Smooth muscle cell (in vitro differentiated cells): Measurements from ENCODE around the gene HNRNPL. TPM values are rescaled to one million over a fixed set of nuclear protein-coding genes. Genes with fewer than 3 reads are reported as not detected.

ENCODE experiments used
- DNase-seq: peaks from one replicate; lab custom pipeline; 2025; ENCODE audit not compliant: unreplicated experiment; lab: John Stamatoyannopoulos, UW
- H2AFZ ChIP-seq: fragments of 200-600 bp; sonication (generic); 2 replicates; pipeline ENCODE4 v1.6.0; 2016; ENCODE audit warnings: antibody characterized with exemption, low read depth, mild to moderate bottlenecking
- H3F3A ChIP-seq: fragments of 200-600 bp; sonication (generic); 2 replicates; pipeline ENCODE4 v1.6.0; 2017; ENCODE audit warnings: antibody characterized with exemption, low read depth
- H3K27ac ChIP-seq: fragments of 200-600 bp; sonication (generic); 2 replicates; pipeline ENCODE4 v1.5.1; 2016; ENCODE audit warnings: low read depth, mild to moderate bottlenecking
- H3K27me3 ChIP-seq: fragments of 200-600 bp; sonication (generic); 2 replicates; pipeline ENCODE4 v1.6.1; 2016; ENCODE audit warnings: low read depth, mild to moderate bottlenecking
- H3K36me3 ChIP-seq: fragments of 200-600 bp; sonication (generic); 2 replicates; pipeline ENCODE4 v1.5.1; 2016; ENCODE audit warnings: low read depth
- H3K4me1 ChIP-seq: fragments of 200-600 bp; sonication (generic); 2 replicates; pipeline ENCODE4 v1.5.1; 2016; ENCODE audit warnings: low read depth
- H3K4me2 ChIP-seq: fragments of 200-600 bp; sonication (generic); 2 replicates; pipeline ENCODE4 v1.6.0; 2016; ENCODE audit warnings: mild to moderate bottlenecking
- H3K4me3 ChIP-seq: fragments of 200-600 bp; sonication (generic); 2 replicates; pipeline ENCODE4 v1.5.1; 2016; ENCODE audit warnings: mild to moderate bottlenecking
- H3K79me2 ChIP-seq: fragments of 200-600 bp; sonication (generic); 2 replicates; pipeline ENCODE4 v1.6.0; 2016; ENCODE audit warnings: low read depth, mild to moderate bottlenecking
- H3K9ac ChIP-seq: fragments of 200-600 bp; sonication (generic); 2 replicates; pipeline ENCODE4 v1.6.0; 2016; ENCODE audit warnings: low read depth
- H3K9me3 ChIP-seq: fragments of 200-600 bp; sonication (generic); replicated peaks from 2 replicates; pipeline ENCODE4 v1.5.1; 2016; ENCODE audit warnings: low read depth
- H4K20me1 ChIP-seq: fragments of 200-600 bp; sonication (generic); 2 replicates; pipeline ENCODE4 v1.6.0; 2016; ENCODE audit warnings: low read depth
- CTCF ChIP-seq: fragments of 200-600 bp; sonication (generic); IDR thresholded peaks from 2 replicates; pipeline ENCODE4 v1.5.1; 2017; ENCODE audit warnings: borderline replicate concordance, mild to moderate bottlenecking, antibody characterized with exemption; ENCODE audit not compliant: insufficient read depth, poor library complexity, severe bottlenecking
- WGBS: methylation state at CpG from one replicate; pipeline ENCODE4 v1.1.7; 2016; ENCODE audit warnings: low lambda C conversion rate; 5-methylcytosine and 5-hydroxymethylcytosine counted together
- polyA plus RNA-seq: library from polyadenylated mRNA; unstranded; fragments of >200 nt; fragmentation: Nextera tagmentation; extraction: Ambion mirVana; gene quantifications from 2 replicates; pipeline ENCODE4 v1.2.1, GENCODE V29; 2016
- total RNA-seq: library from RNA; depleted of rRNA; stranded (reverse); fragments of >200 nt; gene quantifications from 2 replicates; pipeline ENCODE4 v1.2.3, GENCODE V29; 2014

HNRNPL gene
- total and polyA plus RNA-seq, 2 experiments from 2014 or later, result 158 to 174 TPM

GRCh38 chr19:38806371-38806770, 43.4 kb downstream of the HNRNPL start:
- Histone ChIP-seq H3K36me3 (no peaks in the 10 kb centered on the region), H3K27me3 (no peaks in the 10 kb centered on the region), H4K20me1 (no peaks in the 10 kb centered on the region), H2AFZ (no peak overlapping the region), H3K9me3 (no peaks in the 10 kb centered on the region), H3K79me2 (no peaks in the 10 kb centered on the region), H3K4me2 (no peak overlapping the region), H3K27ac (no peak overlapping the region), H3K9ac (no peak overlapping the region), H3K4me1 (no peaks in the 10 kb centered on the region), H3K4me3 (no peak overlapping the region), H3F3A (no peaks in the 10 kb centered on the region)
- TF ChIP-seq CTCF, result no peak
- DNase-seq, result no peak
- WGBS, result 98% methylated on average over 6 of the region's 6 CpGs

GRCh38 chr19:38805180-38805579, 44.6 kb downstream of the HNRNPL start:
- H3K27ac ChIP-seq, result no peak overlapping the region
- TF ChIP-seq CTCF, result no peak
- no peaks in the 10 kb centered on the region for H3F3A ChIP-seq
- H3K4me1 ChIP-seq, result no peaks in the 10 kb centered on the region
- H3K4me2 ChIP-seq, result no peak overlapping the region
- H4K20me1 ChIP-seq, result no peaks in the 10 kb centered on the region
- no peak overlapping the region for H2AFZ ChIP-seq
- no peak overlapping the region for H3K9ac ChIP-seq
- no peaks in the 10 kb centered on the region for H3K79me2 ChIP-seq
- DNase-seq, result no peak
- 74% methylated on average over 1 of the region's 1 CpG for WGBS
- H3K4me3 ChIP-seq, result no peak overlapping the region
- H3K36me3 ChIP-seq, result no peaks in the 10 kb centered on the region
- H3K27me3 ChIP-seq, result no peaks in the 10 kb centered on the region
- no peaks in the 10 kb centered on the region for H3K9me3 ChIP-seq

- no peak overlapping the region for H3K4me2 ChIP-seq
- no peak overlapping the region for H3K9ac ChIP-seq
- DNase-seq, result no peak
- no peak overlapping the region for H2AFZ ChIP-seq
- H3K79me2 ChIP-seq, result no peaks in the 10 kb centered on the region
- no peaks in the 10 kb centered on the region for H3K4me1 ChIP-seq
- H4K20me1 ChIP-seq, result no peaks in the 10 kb centered on the region
- H3F3A ChIP-seq, result no peaks in the 10 kb centered on the region
- no peak overlapping the region for H3K27ac ChIP-seq
- H3K27me3 ChIP-seq, result no peaks in the 10 kb centered on the region
- no peaks in the 10 kb centered on the region for H3K36me3 ChIP-seq
- H3K9me3 ChIP-seq, result no peaks in the 10 kb centered on the region
- WGBS, result 89% methylated on average over 10 of the region's 10 CpGs
- H3K4me3 ChIP-seq, result no peak overlapping the region
- TF ChIP-seq CTCF, result no peak
Measured at GRCh38 chr19:38803543-38803942, 46.2 kb downstream of the HNRNPL start.

- Histone ChIP-seq H3K4me2 (no peak overlapping the region), H3K79me2 (no peaks in the 10 kb centered on the region), H3K36me3 (no peaks in the 10 kb centered on the region), H3K4me3 (no peak overlapping the region), H3K9ac (no peak overlapping the region), H4K20me1 (no peaks in the 10 kb centered on the region), H2AFZ (no peak overlapping the region), H3F3A (no peaks in the 10 kb centered on the region), H3K4me1 (no peaks in the 10 kb centered on the region), H3K27ac (no peak overlapping the region), H3K27me3 (no peaks in the 10 kb centered on the region), H3K9me3 (no peaks in the 10 kb centered on the region)
- DNase-seq, result no peak
- TF ChIP-seq CTCF, result no peak
- WGBS, result 99% methylated on average over 12 of the region's 12 CpGs
Measured at GRCh38 chr19:38801359-38802095, 48.3 kb downstream of the HNRNPL start.
